Fibroblast of pulmonary artery (primary cell): ENCODE data around the gene EPB41L4B.
A peak's percentile ranks its signal among the peaks of the same experiment; 100 is the strongest.

Experiments used
- DNase-seq: peaks from one replicate; pipeline ENCODE4 v3.0.0-alpha.2; 2010; ENCODE audit warnings: low read depth
- H3K4me3 ChIP-seq: replicated peaks from 2 replicates; pipeline ENCODE4 v1.5.1; 2011; ENCODE audit warnings: low read depth, mild to moderate bottlenecking, control low read depth, low read length, moderate library complexity
- CTCF ChIP-seq: IDR thresholded peaks from 2 replicates; pipeline ENCODE4 v1.5.1; 2011; ENCODE audit warnings: mild to moderate bottlenecking, control low read depth, low read length, inconsistent platforms; ENCODE audit errors: missing control alignments

The EPB41L4B gene

GRCh38 chr9:109311286-109311685 is 9.6 kb downstream of the EPB41L4B start:
- no peak overlapping the region for H3K4me3 ChIP-seq
- DNase-seq: no peak
- no peak for TF ChIP-seq CTCF

- peak; percentile 49 for DNase-seq
- TF ChIP-seq CTCF: no peak
- no peak overlapping the region for H3K4me3 ChIP-seq
These were observed 10.4 kb downstream of the EPB41L4B start for GRCh38 chr9:109310486-109310901.

GRCh38 chr9:109309282-109309681 is 11.6 kb downstream of the EPB41L4B start:
- TF ChIP-seq CTCF: no peak
- no peak for DNase-seq
- H3K4me3 ChIP-seq: no peak overlapping the region

GRCh38 chr9:109307380-109308240 is 13.2 kb downstream of the EPB41L4B start:
- no peak for DNase-seq
- TF ChIP-seq CTCF: no peak

GRCh38 chr9:109305801-109306200 is 15.1 kb downstream of the EPB41L4B start:
- no peak for TF ChIP-seq CTCF

More at GRCh38 chr9:109307380-109308240, 13.2 kb downstream of the EPB41L4B start:
- no peak overlapping the region for H3K4me3 ChIP-seq

GRCh38 chr9:109304347-109304746 is 16.5 kb downstream of the EPB41L4B start:
- no peak for TF ChIP-seq CTCF
- H3K4me3 ChIP-seq: no peak overlapping the region
- no peak for DNase-seq

More at GRCh38 chr9:109305801-109306200, 15.1 kb downstream of the EPB41L4B start:
- DNase-seq: no peak
- no peak overlapping the region for H3K4me3 ChIP-seq

GRCh38 chr9:109303900-109304299 is 17.0 kb downstream of the EPB41L4B start:
- no peak for TF ChIP-seq CTCF
- no peak overlapping the region for H3K4me3 ChIP-seq
- no peak for DNase-seq
